HL-60 (cell line): ENCODE results near the gene UGT2A2.

Experiments
- GABPA ChIP-seq: IDR thresholded peaks from 2 replicates; pipeline ENCODE4 v1.6.1; 2012; ENCODE audit warnings: low read depth
- POLR2AphosphoS5 ChIP-seq: IDR thresholded peaks from 2 replicates; pipeline ENCODE4 v1.6.1; 2012; ENCODE audit warnings: low read depth
- TF ChIP-seq, protein P1 (sequence below): IDR thresholded peaks from one replicate; pipeline ENCODE4 v1.5.1; 2011; ENCODE audit warnings: low read length, control low read depth, inconsistent platforms; ENCODE audit not compliant: insufficient read depth
- TF ChIP-seq, protein P2 (sequence below): IDR thresholded peaks from 2 replicates; pipeline ENCODE4 v1.6.1; 2012; ENCODE audit warnings: low read depth; ENCODE audit not compliant: insufficient replicate concordance

DNA sequence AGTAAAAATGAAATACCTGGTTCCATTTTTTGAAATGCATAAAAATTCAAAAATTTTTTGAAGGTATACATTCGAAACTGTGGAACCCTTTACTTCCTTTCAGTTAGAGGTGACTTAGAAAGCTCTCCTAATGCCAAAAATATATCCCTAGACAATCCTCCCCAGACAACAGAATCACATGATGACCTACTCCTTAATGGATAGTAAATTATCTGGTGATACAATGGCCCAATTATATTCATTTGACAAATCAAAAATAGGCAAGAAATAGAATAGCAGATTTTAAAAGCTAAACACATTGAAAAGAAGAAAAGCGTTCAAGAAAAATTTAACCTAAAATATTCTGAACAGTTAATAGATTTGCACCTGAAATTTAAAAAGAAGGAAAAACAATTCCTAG lies 3.5 kb upstream of the UGT2A2 start:
- TF ChIP-seq, protein P1, sequence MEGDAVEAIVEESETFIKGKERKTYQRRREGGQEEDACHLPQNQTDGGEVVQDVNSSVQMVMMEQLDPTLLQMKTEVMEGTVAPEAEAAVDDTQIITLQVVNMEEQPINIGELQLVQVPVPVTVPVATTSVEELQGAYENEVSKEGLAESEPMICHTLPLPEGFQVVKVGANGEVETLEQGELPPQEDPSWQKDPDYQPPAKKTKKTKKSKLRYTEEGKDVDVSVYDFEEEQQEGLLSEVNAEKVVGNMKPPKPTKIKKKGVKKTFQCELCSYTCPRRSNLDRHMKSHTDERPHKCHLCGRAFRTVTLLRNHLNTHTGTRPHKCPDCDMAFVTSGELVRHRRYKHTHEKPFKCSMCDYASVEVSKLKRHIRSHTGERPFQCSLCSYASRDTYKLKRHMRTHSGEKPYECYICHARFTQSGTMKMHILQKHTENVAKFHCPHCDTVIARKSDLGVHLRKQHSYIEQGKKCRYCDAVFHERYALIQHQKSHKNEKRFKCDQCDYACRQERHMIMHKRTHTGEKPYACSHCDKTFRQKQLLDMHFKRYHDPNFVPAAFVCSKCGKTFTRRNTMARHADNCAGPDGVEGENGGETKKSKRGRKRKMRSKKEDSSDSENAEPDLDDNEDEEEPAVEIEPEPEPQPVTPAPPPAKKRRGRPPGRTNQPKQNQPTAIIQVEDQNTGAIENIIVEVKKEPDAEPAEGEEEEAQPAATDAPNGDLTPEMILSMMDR: no peak
- TF ChIP-seq, protein P2, sequence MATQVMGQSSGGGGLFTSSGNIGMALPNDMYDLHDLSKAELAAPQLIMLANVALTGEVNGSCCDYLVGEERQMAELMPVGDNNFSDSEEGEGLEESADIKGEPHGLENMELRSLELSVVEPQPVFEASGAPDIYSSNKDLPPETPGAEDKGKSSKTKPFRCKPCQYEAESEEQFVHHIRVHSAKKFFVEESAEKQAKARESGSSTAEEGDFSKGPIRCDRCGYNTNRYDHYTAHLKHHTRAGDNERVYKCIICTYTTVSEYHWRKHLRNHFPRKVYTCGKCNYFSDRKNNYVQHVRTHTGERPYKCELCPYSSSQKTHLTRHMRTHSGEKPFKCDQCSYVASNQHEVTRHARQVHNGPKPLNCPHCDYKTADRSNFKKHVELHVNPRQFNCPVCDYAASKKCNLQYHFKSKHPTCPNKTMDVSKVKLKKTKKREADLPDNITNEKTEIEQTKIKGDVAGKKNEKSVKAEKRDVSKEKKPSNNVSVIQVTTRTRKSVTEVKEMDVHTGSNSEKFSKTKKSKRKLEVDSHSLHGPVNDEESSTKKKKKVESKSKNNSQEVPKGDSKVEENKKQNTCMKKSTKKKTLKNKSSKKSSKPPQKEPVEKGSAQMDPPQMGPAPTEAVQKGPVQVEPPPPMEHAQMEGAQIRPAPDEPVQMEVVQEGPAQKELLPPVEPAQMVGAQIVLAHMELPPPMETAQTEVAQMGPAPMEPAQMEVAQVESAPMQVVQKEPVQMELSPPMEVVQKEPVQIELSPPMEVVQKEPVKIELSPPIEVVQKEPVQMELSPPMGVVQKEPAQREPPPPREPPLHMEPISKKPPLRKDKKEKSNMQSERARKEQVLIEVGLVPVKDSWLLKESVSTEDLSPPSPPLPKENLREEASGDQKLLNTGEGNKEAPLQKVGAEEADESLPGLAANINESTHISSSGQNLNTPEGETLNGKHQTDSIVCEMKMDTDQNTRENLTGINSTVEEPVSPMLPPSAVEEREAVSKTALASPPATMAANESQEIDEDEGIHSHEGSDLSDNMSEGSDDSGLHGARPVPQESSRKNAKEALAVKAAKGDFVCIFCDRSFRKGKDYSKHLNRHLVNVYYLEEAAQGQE: no peak
- TF ChIP-seq POLR2AphosphoS5 (no peak), GABPA (no peak)
